Stimulated activated CD4-positive, alpha-beta T cell treated with anti-CD3 and anti-CD28 coated beads, Interleukin-12 subunit alpha, Interleukin-12 subunit beta, amount 100 ng/mL, for 24 hours (primary cell): Measurements from ENCODE around the gene STK11IP.
"Not testable (repeated sequence)": the region's sequence is repeated elsewhere in the genome, so short reads cannot be mapped to it uniquely, and the experiment has no call there.

Source experiments
- DNase-seq, 2 experiments: peaks; one replicate each; pipeline ENCODE4 v3.0.0-alpha.2; 2020; ENCODE audit warnings: low read depth in 2 of 2

The STK11IP gene

GRCh38 chr2:219650426-219651248, 53.0 kb downstream of the STK11IP start:
- DNase-seq: no peak

- not testable (repeated sequence) for DNase-seq
These were observed 54.0 kb downstream of the STK11IP start for GRCh38 chr2:219651656-219652055.

GRCh38 chr2:219656526-219656925, 58.9 kb downstream of the STK11IP start:
- no peak for DNase-seq

GRCh38 chr2:219658196-219658846, 60.7 kb downstream of the STK11IP start:
- DNase-seq: no peak

GRCh38 chr2:219658874-219659273, 61.2 kb downstream of the STK11IP start:
- no peak for DNase-seq

- DNase-seq: no peak
These were observed 63.7 kb downstream of the STK11IP start for GRCh38 chr2:219661197-219661954.

- DNase-seq: no peak
These were observed 64.3 kb downstream of the STK11IP start for GRCh38 chr2:219661955-219662395.

- DNase-seq: no peak
These were observed 64.9 kb downstream of the STK11IP start for GRCh38 chr2:219662566-219662965.

GRCh38 chr2:219663116-219663762, 65.6 kb downstream of the STK11IP start:
- DNase-seq: no peak

- no peak for DNase-seq
These were observed 66.4 kb downstream of the STK11IP start for GRCh38 chr2:219664041-219664440.

GRCh38 chr2:219664944-219665343, 67.3 kb downstream of the STK11IP start:
- DNase-seq: no peak

- no peak for DNase-seq
These were observed 68.3 kb downstream of the STK11IP start for GRCh38 chr2:219665926-219666325.
